Endothelial cell of umbilical vein (primary cell): Measurements from ENCODE around the gene DPYSL4. TPM values are rescaled to one million over a fixed set of nuclear protein-coding genes. Genes with fewer than 3 reads are reported as not detected.

Experiments used
- BruUV-seq: library from RNA; stranded (reverse); fragments of 400-500 nt; replicated peaks from 2 replicates; lab custom pipeline; 2021; lab: Mats Ljungman, UMichigan
- CTCF ChIA-PET: fragments of 300-600, 350-600 bp; sonication (Branson Sonifier 250); formaldehyde crosslinking; loops from one replicate; lab custom pipeline; 2021; ENCODE audit warnings: antibody characterized with exemption, inconsistent platforms; lab: Charles Lee
- POLR2A ChIA-PET: fragments of 300-600, 350-600 bp; sonication (Branson Sonifier 250); formaldehyde crosslinking; loops from one replicate; lab custom pipeline; 2021; ENCODE audit warnings: antibody characterized with exemption, inconsistent platforms; lab: Charles Lee
- DNase-seq: peaks from one replicate; pipeline ENCODE4 v3.0.0-alpha.2; 2011; ENCODE audit warnings: low read depth, low spot score
- FAIRE-seq: peaks from 2 replicates; lab custom pipeline; 2011; peaks lifted over from hg19 to GRCh38; lab: Jason Lieb, UNC
- H2AFZ ChIP-seq: 2 replicates; pipeline ENCODE4 v1.6.0; 2012; ENCODE audit warnings: low read depth, low read length, control low read depth, inconsistent platforms
- H3K27ac ChIP-seq: 2 replicates; pipeline ENCODE4 v1.5.1; 2011; ENCODE audit warnings: low read depth, mild to moderate bottlenecking, control low read depth, low read length, moderate library complexity; ENCODE audit not compliant: insufficient read depth
- H3K27me3 ChIP-seq, 2 experiments: 2 replicates each; pipeline versions ENCODE4 v1.6.0 to v1.6.1; 2011; ENCODE audit warnings: low read length in 2 of 2, mixed read lengths in 1 of 2; ENCODE audit not compliant: control insufficient read depth in 2 of 2, insufficient read depth in 2 of 2
- H3K36me3 ChIP-seq, 2 experiments: 2 replicates in 1 of 2; 3 replicates in 1 of 2; pipeline ENCODE4 v1.5.1; 2011; ENCODE audit warnings: low read length in 2 of 2, mild to moderate bottlenecking in 1 of 2, moderate library complexity in 1 of 2; ENCODE audit not compliant: control insufficient read depth in 2 of 2, insufficient read depth in 2 of 2; ENCODE audit errors: extremely low read depth in 1 of 2
- H3K4me1 ChIP-seq: 3 replicates; pipeline ENCODE4 v1.5.1; 2011; ENCODE audit warnings: mild to moderate bottlenecking, low read length; ENCODE audit not compliant: control insufficient read depth, insufficient read depth; ENCODE audit errors: extremely low read depth
- H3K4me2 ChIP-seq: 2 replicates; pipeline ENCODE4 v1.6.1; 2011; ENCODE audit warnings: low read length, control low read depth, mixed read lengths; ENCODE audit not compliant: insufficient read depth
- H3K4me3 ChIP-seq, 3 experiments: fragments of 200-600 bp in 1 of 3; sonication (generic), shearing (Covaris generic) in 1 of 3; replicated peaks in 1 of 3; 2 replicates each; pipeline ENCODE4 v1.5.1; 2011 to 2016; ENCODE audit warnings: control low read depth in 3 of 3, low read length in 3 of 3, mild to moderate bottlenecking in 2 of 3, inconsistent platforms in 1 of 3, low read depth in 1 of 3, moderate library complexity in 1 of 3; ENCODE audit not compliant: insufficient read depth in 1 of 3
- H3K79me2 ChIP-seq: 2 replicates; pipeline ENCODE4 v1.6.0; 2012; ENCODE audit warnings: low read length, inconsistent platforms; ENCODE audit not compliant: control insufficient read depth, insufficient read depth
- H3K9ac ChIP-seq: replicated peaks from 2 replicates; pipeline ENCODE3; 2011; ENCODE audit warnings: low read length, control low read depth; ENCODE audit not compliant: insufficient read depth; ENCODE audit errors: extremely low read depth
- H3K9me1 ChIP-seq: replicated peaks from 3 replicates; pipeline ENCODE4 v1.6.0; 2011; ENCODE audit warnings: mild to moderate bottlenecking, low read length; ENCODE audit not compliant: control insufficient read depth, insufficient read depth; ENCODE audit errors: extremely low read depth
- H3K9me3 ChIP-seq: replicated peaks from 2 replicates; pipeline ENCODE4 v1.5.1; 2012; ENCODE audit warnings: low read length, inconsistent platforms; ENCODE audit not compliant: control insufficient read depth, insufficient read depth
- H4K20me1 ChIP-seq: replicated peaks from 2 replicates; pipeline ENCODE3; 2011; ENCODE audit warnings: mild to moderate bottlenecking, low read length; ENCODE audit not compliant: control insufficient read depth, insufficient read depth; ENCODE audit errors: extremely low read depth
- CTCF ChIP-seq, 2 donors: IDR thresholded peaks; 1 replicate in 1 of 2; 2 replicates in 1 of 2; pipeline ENCODE4 v1.5.1; 2011; ENCODE audit warnings: low read length in 2 of 2, mild to moderate bottlenecking in 2 of 2, moderate library complexity in 2 of 2, control low read depth in 1 of 2, inconsistent platforms in 1 of 2, low read depth in 1 of 2; ENCODE audit not compliant: insufficient read depth in 1 of 2; ENCODE audit errors: extremely low read depth in 1 of 2
- EZH2 ChIP-seq: IDR thresholded peaks from 2 replicates; pipeline ENCODE4 v1.6.1; 2012; ENCODE audit warnings: borderline replicate concordance, low read depth, mild to moderate bottlenecking, moderate library complexity, low read length, inconsistent platforms; ENCODE audit not compliant: severe bottlenecking
- FOS ChIP-seq: IDR thresholded peaks from 2 replicates; pipeline ENCODE4 v1.6.1; 2011; ENCODE audit warnings: mild to moderate bottlenecking, low read length, moderate library complexity, borderline replicate concordance; ENCODE audit not compliant: insufficient read depth
- GATA2 ChIP-seq: IDR thresholded peaks from 2 replicates; pipeline ENCODE4 v1.7.0; 2011; ENCODE audit warnings: low read depth, mild to moderate bottlenecking, moderate library complexity, mixed read lengths, low read length; ENCODE audit not compliant: insufficient read length, insufficient read depth
- JUN ChIP-seq: IDR thresholded peaks from 2 replicates; pipeline ENCODE4 v1.6.1; 2011; ENCODE audit warnings: borderline replicate concordance, low read depth; ENCODE audit not compliant: insufficient read length, insufficient read depth
- MYC ChIP-seq: IDR thresholded peaks from one replicate; pipeline ENCODE4 v1.6.1; 2011; ENCODE audit warnings: mild to moderate bottlenecking, low read depth, low read length
- POLR2A ChIP-seq: IDR thresholded peaks from 2 replicates; pipeline ENCODE4 v1.6.1; 2012; ENCODE audit warnings: low read depth, mild to moderate bottlenecking, control low read depth, low read length
- POLR2AphosphoS5 ChIP-seq: IDR thresholded peaks from 2 replicates; pipeline ENCODE4 v1.6.1; 2012; ENCODE audit warnings: low read depth, mild to moderate bottlenecking, control low read depth, low read length, moderate library complexity; ENCODE audit not compliant: insufficient read depth
- dilution Hi-C: fragments of 300-500 bp; cut with MboI; formaldehyde crosslinking; loops from one replicate; pipeline ENCODE4 v1.15.0; 2019; ENCODE audit warnings: low sequenced_read_pairs; ENCODE audit not compliant: extremely low pct_ligation_motif_present
- intact Hi-C: fragments of 100-400 bp; cut with micrococcal nuclease; formaldehyde crosslinking; loops from one replicate; pipeline ENCODE4 v1.10.0; 2022
- polyA plus RNA-seq, 4 experiments: library from polyadenylated mRNA; depleted of rRNA in 3 of 4; stranded (reverse) in 3 of 4; unstranded in 1 of 4; fragments of >200 nt; gene quantifications; 2 replicates each; pipeline versions ENCODE4 v1.2.1 to v1.2.3, GENCODE V29; 2011 to 2012; ENCODE audit warnings: missing spikeins in 1 of 4
- total RNA-seq: library from RNA; stranded (reverse); gene quantifications from 2 replicates; pipeline ENCODE4 v1.2.3, GENCODE V29; 2021
- TF ChIP-seq, protein P1 (sequence below): IDR thresholded peaks from 2 replicates; pipeline ENCODE4 v1.6.1; 2011; ENCODE audit not compliant: insufficient read depth, insufficient read length

Gene DPYSL4
- total and polyA plus RNA-seq, 2 donors (not counting 3 experiments of a cell fraction or from before 2014, with no cell fraction given): 27.1 to 60.0 TPM

DNA sequence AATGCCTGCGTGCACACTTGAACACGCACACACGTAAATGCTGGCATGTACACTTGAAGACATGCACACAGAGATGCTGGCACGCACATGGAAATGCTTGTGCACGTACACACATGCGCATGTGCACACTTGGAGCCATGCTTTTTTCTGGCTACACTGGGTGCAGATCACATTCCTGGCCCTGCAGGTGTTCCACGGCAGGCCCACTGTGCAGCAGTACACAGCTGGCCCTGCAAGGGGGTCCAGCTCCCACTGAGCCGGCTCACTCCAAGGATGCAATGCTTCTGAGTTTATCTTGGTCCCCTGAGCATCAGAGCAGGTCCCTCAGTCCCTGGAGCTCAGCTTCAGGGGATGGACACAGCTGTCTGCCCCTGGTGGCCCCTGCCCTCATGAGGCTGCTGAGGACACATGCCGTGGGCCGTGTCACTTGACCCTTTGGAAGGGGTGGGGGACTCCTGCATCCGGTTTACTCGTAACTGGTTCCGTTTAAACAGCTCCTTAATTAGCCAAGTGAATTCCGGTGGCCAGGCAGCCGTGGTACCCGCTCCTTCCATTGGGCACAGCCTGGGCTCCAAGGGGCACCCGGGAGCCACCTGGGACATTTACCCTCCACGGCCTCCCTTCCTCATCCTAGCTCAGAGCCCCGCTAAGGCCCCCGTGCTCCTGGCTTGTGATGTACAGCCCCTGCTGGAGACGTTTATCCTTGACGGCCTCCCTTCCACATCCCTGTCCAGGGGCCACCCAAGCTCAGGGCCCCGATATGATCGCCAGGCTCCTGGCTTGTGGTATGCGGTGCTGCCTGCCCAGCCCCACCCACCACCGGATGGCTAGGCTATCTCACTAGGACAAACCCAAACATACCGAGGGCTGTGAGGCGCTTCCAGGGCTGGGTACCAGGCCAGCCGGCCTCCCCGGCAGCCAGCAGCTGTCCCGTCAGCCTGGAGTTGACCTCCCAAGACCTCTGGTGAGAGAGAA is 39.5 kb upstream of the DPYSL4 start:
- no peaks in the 10 kb centered on the region for H3K9me1 ChIP-seq
- no peak overlapping the region for H3K4me2 ChIP-seq
- H3K27me3 ChIP-seq: peaks cover 0 to 2% of the 10 kb centered on the region in 2 experiments
- H3K4me3 ChIP-seq: no peak overlapping the region
- FAIRE-seq (no peak), DNase-seq (no peak)
- H3K36me3 ChIP-seq: no peaks in the 10 kb centered on the region
- no peak overlapping the region for H3K27ac ChIP-seq
- H2AFZ ChIP-seq: no peak overlapping the region
- TF ChIP-seq POLR2A: no peak
- no peak for TF ChIP-seq EZH2
- TF ChIP-seq JUN: no peak
- TF ChIP-seq, protein P1, sequence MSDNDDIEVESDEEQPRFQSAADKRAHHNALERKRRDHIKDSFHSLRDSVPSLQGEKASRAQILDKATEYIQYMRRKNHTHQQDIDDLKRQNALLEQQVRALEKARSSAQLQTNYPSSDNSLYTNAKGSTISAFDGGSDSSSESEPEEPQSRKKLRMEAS: no peak
- TF ChIP-seq CTCF (IDR thresholded peaks at IDR 0.05; ENCODE audit: extremely low read depth in 1 of 2, insufficient read depth in 1 of 2, low read depth in 1 of 2, low read length in 2 of 2): no peak
- TF ChIP-seq GATA2: no peak
- no peak for TF ChIP-seq MYC
- no peak for TF ChIP-seq FOS
- TF ChIP-seq POLR2AphosphoS5: no peak
- no peaks in the 10 kb centered on the region for H3K4me1 ChIP-seq
- ChIA-PET POLR2A (no interaction called here), CTCF (interaction anchor here (1.0 kb wide), 1 partner anchor 124 kb away, joined by 3 read pairs; no protein-coding TSS in a partner anchor)
- no peaks in the 10 kb centered on the region for H3K9me3 ChIP-seq
- no peaks in the 10 kb centered on the region for H3K79me2 ChIP-seq
- BruUV-seq: no TSS peak
- H3K9ac ChIP-seq: no peak overlapping the region
- intact Hi-C loops: loop anchor here (10.0 kb wide), 1 partner anchor 1952 kb away; no protein-coding TSS in a partner anchor
- no peaks in the 10 kb centered on the region for H4K20me1 ChIP-seq
- dilution Hi-C loops: no loop called here
